ENCODE results near the gene RAB3A.

DNA sequence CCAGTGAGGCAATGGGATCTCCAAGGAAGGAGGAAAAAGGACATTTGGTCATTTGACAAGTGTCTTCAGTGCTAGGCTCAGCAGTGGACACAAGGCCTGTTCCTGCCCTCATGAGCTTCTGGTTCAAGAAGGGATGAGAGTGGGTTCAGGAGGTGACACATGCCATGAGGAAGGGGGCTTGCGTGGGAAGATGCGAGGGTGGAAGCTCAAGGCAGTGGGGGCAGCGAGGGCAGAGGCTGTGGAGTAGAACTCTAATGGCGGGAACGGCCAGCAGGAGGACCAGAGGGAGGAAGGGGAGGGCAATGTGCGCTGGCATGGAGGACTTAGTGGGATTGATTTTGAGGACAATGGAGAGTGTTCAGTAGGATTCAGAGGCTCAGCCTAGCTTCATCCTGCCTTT lies 47.6 kb downstream of the RAB3A start:
- TF ChIP-seq, protein P1, sequence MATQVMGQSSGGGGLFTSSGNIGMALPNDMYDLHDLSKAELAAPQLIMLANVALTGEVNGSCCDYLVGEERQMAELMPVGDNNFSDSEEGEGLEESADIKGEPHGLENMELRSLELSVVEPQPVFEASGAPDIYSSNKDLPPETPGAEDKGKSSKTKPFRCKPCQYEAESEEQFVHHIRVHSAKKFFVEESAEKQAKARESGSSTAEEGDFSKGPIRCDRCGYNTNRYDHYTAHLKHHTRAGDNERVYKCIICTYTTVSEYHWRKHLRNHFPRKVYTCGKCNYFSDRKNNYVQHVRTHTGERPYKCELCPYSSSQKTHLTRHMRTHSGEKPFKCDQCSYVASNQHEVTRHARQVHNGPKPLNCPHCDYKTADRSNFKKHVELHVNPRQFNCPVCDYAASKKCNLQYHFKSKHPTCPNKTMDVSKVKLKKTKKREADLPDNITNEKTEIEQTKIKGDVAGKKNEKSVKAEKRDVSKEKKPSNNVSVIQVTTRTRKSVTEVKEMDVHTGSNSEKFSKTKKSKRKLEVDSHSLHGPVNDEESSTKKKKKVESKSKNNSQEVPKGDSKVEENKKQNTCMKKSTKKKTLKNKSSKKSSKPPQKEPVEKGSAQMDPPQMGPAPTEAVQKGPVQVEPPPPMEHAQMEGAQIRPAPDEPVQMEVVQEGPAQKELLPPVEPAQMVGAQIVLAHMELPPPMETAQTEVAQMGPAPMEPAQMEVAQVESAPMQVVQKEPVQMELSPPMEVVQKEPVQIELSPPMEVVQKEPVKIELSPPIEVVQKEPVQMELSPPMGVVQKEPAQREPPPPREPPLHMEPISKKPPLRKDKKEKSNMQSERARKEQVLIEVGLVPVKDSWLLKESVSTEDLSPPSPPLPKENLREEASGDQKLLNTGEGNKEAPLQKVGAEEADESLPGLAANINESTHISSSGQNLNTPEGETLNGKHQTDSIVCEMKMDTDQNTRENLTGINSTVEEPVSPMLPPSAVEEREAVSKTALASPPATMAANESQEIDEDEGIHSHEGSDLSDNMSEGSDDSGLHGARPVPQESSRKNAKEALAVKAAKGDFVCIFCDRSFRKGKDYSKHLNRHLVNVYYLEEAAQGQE (IDR thresholded peaks at IDR 0.05; ENCODE audit: insufficient read depth in 1 of 2, low read depth in 2 of 2, low read length in 2 of 2): no peak
- TF ChIP-seq POLR2AphosphoS5 (IDR thresholded peaks at IDR 0.05; ENCODE audit: low read depth, low read length): no peak
- no peak for TF ChIP-seq SIN3A (IDR thresholded peaks at IDR 0.05; ENCODE audit: borderline replicate concordance, insufficient read depth, low read length)
- TF ChIP-seq TAF1 (IDR thresholded peaks at IDR 0.05; ENCODE audit: borderline replicate concordance, insufficient read depth, low read length): no peak

Data from PFSK-1 (cell line).